WERI-Rb-1 (cell line): ENCODE measurements around the gene PRSS27.

ENCODE experiments used
- DNase-seq: peaks from one replicate; pipeline ENCODE4 v3.0.0-alpha.2; 2020
- H3K27ac ChIP-seq: fragments of 250-450 bp; sonication (Bioruptor Pico); 2 replicates; pipeline ENCODE4 v1.5.1; 2020; ENCODE audit warnings: mild to moderate bottlenecking, moderate library complexity
- H3K27me3 ChIP-seq: fragments of 250-450 bp; sonication (Bioruptor Pico); 2 replicates; pipeline ENCODE4 v1.5.1; 2021; ENCODE audit warnings: mild to moderate bottlenecking, low read depth, moderate library complexity; ENCODE audit not compliant: insufficient read depth, severe bottlenecking
- H3K36me3 ChIP-seq: fragments of 250-450 bp; sonication (Bioruptor Pico); 2 replicates; pipeline ENCODE4 v1.5.1; 2020; ENCODE audit warnings: mild to moderate bottlenecking, moderate library complexity
- H3K4me3 ChIP-seq: 2 replicates; pipeline ENCODE4 v1.5.1; 2011; ENCODE audit warnings: low read depth, mild to moderate bottlenecking, control low read depth, low read length
- H3K9me3 ChIP-seq: fragments of 250-450 bp; sonication (Bioruptor Pico); 2 replicates; pipeline ENCODE4 v1.5.1; 2021; ENCODE audit warnings: mild to moderate bottlenecking, moderate library complexity; ENCODE audit not compliant: severe bottlenecking
- TF ChIP-seq, protein P1 (sequence below): IDR thresholded peaks from 2 replicates; pipeline ENCODE4 v1.5.1; 2011; ENCODE audit warnings: low read depth, mild to moderate bottlenecking, control low read depth, inconsistent platforms, low read length

PRSS27 gene

GRCh38 chr16:2720719-2721633, 952 bp upstream of the PRSS27 start:
- Histone ChIP-seq H3K27ac (peak overlapping the region; percentile 82), H3K4me3 (peak overlapping the region; percentile 67)

DNA sequence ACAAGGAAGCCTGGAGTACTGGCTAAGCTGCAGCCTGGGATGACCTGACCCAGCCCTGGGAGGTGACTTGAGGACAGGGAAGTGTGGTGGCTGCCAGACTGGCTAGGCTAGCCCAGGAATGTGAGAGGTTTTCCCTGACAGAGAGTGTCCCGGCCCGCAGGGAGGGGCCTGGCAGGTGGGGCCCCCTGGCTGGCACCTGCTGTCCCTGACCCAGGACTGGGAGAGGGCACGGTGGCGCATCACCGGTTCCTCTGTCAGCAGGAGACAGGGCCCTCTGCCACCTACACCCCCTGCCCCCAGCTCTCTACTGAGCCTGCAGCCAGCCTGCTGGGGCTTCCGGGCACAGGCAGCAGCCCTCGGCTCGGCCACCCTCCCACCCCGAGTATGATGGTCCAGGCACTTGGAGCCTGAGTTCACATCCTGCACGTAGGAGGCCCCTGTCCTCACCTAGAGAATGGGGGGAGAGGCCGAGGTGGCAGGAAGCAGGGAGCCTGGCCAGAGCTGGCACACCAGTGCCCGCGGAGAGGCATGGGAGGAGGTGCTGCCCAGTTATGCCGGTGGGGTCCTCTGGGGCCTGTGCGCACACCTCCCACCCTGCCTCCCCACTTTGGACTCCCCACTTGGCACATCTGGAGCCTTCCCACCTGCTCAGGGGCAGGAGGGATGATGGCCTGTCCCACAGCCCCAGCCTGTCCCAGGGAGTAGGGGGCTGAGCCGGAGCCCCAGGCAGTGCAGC, 528 bp downstream of the PRSS27 start:
- Histone ChIP-seq H3K9me3 (no peaks in the 10 kb centered on the region), H3K4me3 (no peak overlapping the region)
- TF ChIP-seq, protein P1, sequence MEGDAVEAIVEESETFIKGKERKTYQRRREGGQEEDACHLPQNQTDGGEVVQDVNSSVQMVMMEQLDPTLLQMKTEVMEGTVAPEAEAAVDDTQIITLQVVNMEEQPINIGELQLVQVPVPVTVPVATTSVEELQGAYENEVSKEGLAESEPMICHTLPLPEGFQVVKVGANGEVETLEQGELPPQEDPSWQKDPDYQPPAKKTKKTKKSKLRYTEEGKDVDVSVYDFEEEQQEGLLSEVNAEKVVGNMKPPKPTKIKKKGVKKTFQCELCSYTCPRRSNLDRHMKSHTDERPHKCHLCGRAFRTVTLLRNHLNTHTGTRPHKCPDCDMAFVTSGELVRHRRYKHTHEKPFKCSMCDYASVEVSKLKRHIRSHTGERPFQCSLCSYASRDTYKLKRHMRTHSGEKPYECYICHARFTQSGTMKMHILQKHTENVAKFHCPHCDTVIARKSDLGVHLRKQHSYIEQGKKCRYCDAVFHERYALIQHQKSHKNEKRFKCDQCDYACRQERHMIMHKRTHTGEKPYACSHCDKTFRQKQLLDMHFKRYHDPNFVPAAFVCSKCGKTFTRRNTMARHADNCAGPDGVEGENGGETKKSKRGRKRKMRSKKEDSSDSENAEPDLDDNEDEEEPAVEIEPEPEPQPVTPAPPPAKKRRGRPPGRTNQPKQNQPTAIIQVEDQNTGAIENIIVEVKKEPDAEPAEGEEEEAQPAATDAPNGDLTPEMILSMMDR = no peak

More at GRCh38 chr16:2720719-2721633, 952 bp upstream of the PRSS27 start:
- Histone ChIP-seq H3K36me3 (no peaks in the 10 kb centered on the region), H3K27me3 (no peaks in the 10 kb centered on the region), H3K9me3 (no peaks in the 10 kb centered on the region)
- DNase-seq = peak; percentile 91
- TF ChIP-seq, protein P1 = peak; percentile 66

DNA sequence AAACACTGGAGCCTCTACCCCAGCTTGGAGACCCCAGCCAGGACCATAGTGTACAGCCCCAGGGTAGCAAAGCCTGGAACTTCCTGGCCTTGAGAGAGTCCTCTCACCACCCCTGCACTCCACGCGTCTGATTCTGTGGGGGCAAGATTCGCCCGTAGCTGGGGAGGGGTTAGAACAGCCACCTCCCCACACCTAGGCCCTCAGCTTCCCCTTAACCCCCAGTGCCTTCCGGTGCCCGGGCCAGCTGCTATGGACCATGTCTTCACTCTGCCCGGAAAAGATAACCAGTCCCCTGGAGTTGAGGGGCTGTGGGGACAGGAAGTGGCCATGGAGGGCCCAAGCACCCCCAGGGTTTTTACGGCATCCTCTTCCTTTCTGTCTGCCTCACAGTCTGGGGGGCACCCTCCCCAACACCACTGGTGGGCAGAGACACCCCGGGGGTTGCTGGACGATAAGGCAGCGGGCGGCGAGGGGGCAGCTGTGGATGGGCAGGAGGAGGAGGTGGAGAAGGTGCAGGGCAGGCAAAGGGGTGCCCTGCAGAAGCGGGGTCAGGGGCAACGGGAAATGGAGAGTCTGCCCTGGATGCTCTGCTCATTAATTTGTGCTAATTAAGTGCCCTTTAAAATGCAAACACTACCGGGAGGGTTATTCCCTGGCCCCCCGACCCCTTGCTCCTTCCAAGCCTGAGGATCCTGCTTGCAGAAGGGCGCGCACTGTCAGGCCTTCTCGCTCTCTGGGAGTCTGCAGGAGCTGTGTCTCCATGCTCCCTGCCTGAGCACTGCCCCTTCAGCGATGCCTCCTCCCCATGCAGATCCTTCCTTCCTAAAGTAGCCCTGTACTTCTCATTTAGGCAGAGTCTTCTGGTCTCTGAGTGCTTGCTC, 2.4 kb downstream of the PRSS27 start:
- H3K4me3 ChIP-seq = no peak overlapping the region

More for the DNA sequence above, 528 bp downstream of the PRSS27 start:
- Histone ChIP-seq H3K27me3 (no peaks in the 10 kb centered on the region), H3K36me3 (no peaks in the 10 kb centered on the region), H3K27ac (no peak overlapping the region)
- DNase-seq = peak; percentile 68

GRCh38 chr16:2716948-2717347, 3.1 kb downstream of the PRSS27 start:
- no peaks in the 10 kb centered on the region for H3K36me3 ChIP-seq
- H3K9me3 ChIP-seq = no peaks in the 10 kb centered on the region
- H3K27me3 ChIP-seq = no peaks in the 10 kb centered on the region
- H3K27ac ChIP-seq = no peak overlapping the region
- DNase-seq = no peak
- no peak overlapping the region for H3K4me3 ChIP-seq
- TF ChIP-seq, protein P1 = 0 out of 2 replicates have a peak, but pooled peaks have one; percentile 5

More for the DNA sequence above, 2.4 kb downstream of the PRSS27 start:
- no peaks in the 10 kb centered on the region for H3K27me3 ChIP-seq
- no peak for DNase-seq
- H3K27ac ChIP-seq = no peak overlapping the region
- TF ChIP-seq, protein P1 = no peak
- no peaks in the 10 kb centered on the region for H3K36me3 ChIP-seq
- H3K9me3 ChIP-seq = no peaks in the 10 kb centered on the region

GRCh38 chr16:2715966-2716885, 3.8 kb downstream of the PRSS27 start:
- no peak for DNase-seq
- Histone ChIP-seq H3K36me3 (no peaks in the 10 kb centered on the region), H3K4me3 (no peak overlapping the region), H3K9me3 (no peaks in the 10 kb centered on the region), H3K27ac (no peak overlapping the region), H3K27me3 (no peaks in the 10 kb centered on the region)
- TF ChIP-seq, protein P1 = no peak
